Measurements from ENCODE around the gene ZNF500. TPM values are rescaled to one million over a fixed set of nuclear protein-coding genes. Genes with fewer than 3 reads are reported as not detected.

Gene ZNF500
- total RNA-seq, 1 donor from 2014 or later = 5.8 TPM

- TF ChIP-seq CTCF (IDR thresholded peaks at IDR 0.05; ENCODE audit: insufficient read depth, low read length, severe bottlenecking) = no peak
- no peak overlapping the region for H3K4me3 ChIP-seq (ENCODE audit: low read depth, low read length)
- H3K27me3 ChIP-seq (ENCODE audit: control insufficient read depth, insufficient read depth, low read length) = no peaks in the 10 kb centered on the region
- DNase-seq (ENCODE audit: low read depth) (no peak), FAIRE-seq (no peak)
- peaks cover 25% of the 10 kb centered on the region for H3K36me3 ChIP-seq (ENCODE audit: control insufficient read depth, insufficient read depth, low read length)
Observed at GRCh38 chr16:4811242-4811641, 44.3 kb upstream of the ZNF500 start.

GRCh38 chr16:4806280-4806679 lies 39.3 kb upstream of the ZNF500 start:
- H3K36me3 ChIP-seq (ENCODE audit: control insufficient read depth, insufficient read depth, low read length) = peaks cover 7% of the 10 kb centered on the region
- DNase-seq (ENCODE audit: low read depth) = no peak
- no peak overlapping the region for H3K4me3 ChIP-seq (ENCODE audit: low read depth, low read length)
- no peak for FAIRE-seq
- H3K27me3 ChIP-seq (ENCODE audit: control insufficient read depth, insufficient read depth, low read length) = no peaks in the 10 kb centered on the region
- no peak for TF ChIP-seq CTCF (IDR thresholded peaks at IDR 0.05; ENCODE audit: insufficient read depth, low read length, severe bottlenecking)

- TF ChIP-seq CTCF (IDR thresholded peaks at IDR 0.05; ENCODE audit: insufficient read depth, low read length, severe bottlenecking) = no peak
- FAIRE-seq (no peak), DNase-seq (ENCODE audit: low read depth) (no peak)
- peaks cover 6% of the 10 kb centered on the region for H3K36me3 ChIP-seq (ENCODE audit: control insufficient read depth, insufficient read depth, low read length)
- H3K27me3 ChIP-seq (ENCODE audit: control insufficient read depth, insufficient read depth, low read length) = no peaks in the 10 kb centered on the region
- H3K4me3 ChIP-seq (ENCODE audit: low read depth, low read length) = no peak overlapping the region
Observed at GRCh38 chr16:4805231-4805630, 38.3 kb upstream of the ZNF500 start.

- DNase-seq (ENCODE audit: low read depth) (no peak), FAIRE-seq (no peak)
- Histone ChIP-seq H3K4me3 (ENCODE audit: low read depth, low read length) (no peak overlapping the region), H3K36me3 (ENCODE audit: control insufficient read depth, insufficient read depth, low read length) (peaks cover 6% of the 10 kb centered on the region), H3K27me3 (ENCODE audit: control insufficient read depth, insufficient read depth, low read length) (no peaks in the 10 kb centered on the region)
- no peak for TF ChIP-seq CTCF (IDR thresholded peaks at IDR 0.05; ENCODE audit: insufficient read depth, low read length, severe bottlenecking)
Observed at GRCh38 chr16:4803898-4804762, 37.2 kb upstream of the ZNF500 start.

GRCh38 chr16:4803401-4803844 lies 36.5 kb upstream of the ZNF500 start:
- FAIRE-seq (no peak), DNase-seq (ENCODE audit: low read depth) (no peak)

More at GRCh38 chr16:4803401-4803844, 36.5 kb upstream of the ZNF500 start:
- TF ChIP-seq CTCF (IDR thresholded peaks at IDR 0.05; ENCODE audit: insufficient read depth, low read length, severe bottlenecking) = no peak
- Histone ChIP-seq H3K27me3 (ENCODE audit: control insufficient read depth, insufficient read depth, low read length) (no peaks in the 10 kb centered on the region), H3K4me3 (ENCODE audit: low read depth, low read length) (peak overlapping the region; percentile 69), H3K36me3 (ENCODE audit: control insufficient read depth, insufficient read depth, low read length) (peaks cover 6% of the 10 kb centered on the region)

Measured in bronchial epithelial cell (primary cell).